SK-N-SH (cell line): ENCODE data around the gene ASCC3. TPM values are rescaled to one million over a fixed set of nuclear protein-coding genes. Genes with fewer than 3 reads are reported as not detected.

Experiments
- CTCF ChIA-PET: fragments of 300-600, 350-600 bp; formaldehyde crosslinking; extraction: SDS; loops from one replicate; lab custom pipeline; 2021; lab: Yijun Ruan, JAX
- POLR2A ChIA-PET: fragments of 350-600 bp; sonication (Branson Sonifier 250); formaldehyde crosslinking; extraction: SDS; loops from one replicate; lab custom pipeline; 2020; ENCODE audit warnings: antibody characterized with exemption, inconsistent platforms; lab: Yijun Ruan, JAX
- DNase-seq: peaks from one replicate; pipeline ENCODE4 v3.0.0; 2012
- H2AFZ ChIP-seq: fragments of 200-600 bp; sonication (generic); 2 replicates; pipeline ENCODE4 v1.8.1; 2016; ENCODE audit warnings: antibody characterized with exemption, mild to moderate bottlenecking, low read depth
- H3F3A ChIP-seq: fragments of 200-600 bp; sonication (generic); replicated peaks from 2 replicates; pipeline ENCODE3; 2016; ENCODE audit warnings: antibody characterized with exemption, mild to moderate bottlenecking; ENCODE audit not compliant: insufficient read depth
- H3K27ac ChIP-seq, 2 experiments: fragments of 200-500 bp in 1 of 2; fragments of 200-600 bp in 1 of 2; sonication (Bioruptor generic) in 1 of 2; sonication (generic), shearing (Covaris generic) in 1 of 2; 2 replicates each; pipeline versions ENCODE4 v1.5.1 to v1.6.1; 2014 to 2016; ENCODE audit warnings: low read depth in 2 of 2, inconsistent platforms in 1 of 2, low read length in 1 of 2, mild to moderate bottlenecking in 1 of 2, mixed read lengths in 1 of 2
- H3K27me3 ChIP-seq: fragments of 200-600 bp; sonication (generic), shearing (Covaris generic); 2 replicates; pipeline ENCODE4 v1.6.1; 2016; ENCODE audit warnings: mixed run types; ENCODE audit not compliant: insufficient read depth
- H3K36me3 ChIP-seq, 2 experiments: fragments of 200-500 bp in 1 of 2; fragments of 200-600 bp in 1 of 2; sonication (Bioruptor generic) in 1 of 2; sonication (generic) in 1 of 2; replicated peaks in 1 of 2; 2 replicates each; pipeline versions ENCODE3 to v1.5.1; 2014 to 2016; ENCODE audit warnings: low read length in 1 of 2, mild to moderate bottlenecking in 1 of 2; ENCODE audit not compliant: insufficient read depth in 2 of 2, control insufficient read depth in 1 of 2
- H3K4me1 ChIP-seq, 2 experiments: fragments of 200-500 bp in 1 of 2; fragments of 200-600 bp in 1 of 2; sonication (Bioruptor generic) in 1 of 2; sonication (generic), shearing (Covaris generic) in 1 of 2; 2 replicates each; pipeline versions ENCODE4 v1.5.1 to v1.6.1; 2014 to 2016; ENCODE audit warnings: low read depth in 1 of 2, low read length in 1 of 2, mixed run types in 1 of 2; ENCODE audit not compliant: insufficient read depth in 2 of 2, control insufficient read depth in 1 of 2
- H3K4me2 ChIP-seq: fragments of 200-600 bp; sonication (generic), shearing (Covaris generic); 2 replicates; pipeline ENCODE4 v1.6.1; 2017; ENCODE audit warnings: mixed run types
- H3K4me3 ChIP-seq, 2 experiments: fragments of 200-500 bp in 1 of 2; fragments of 200-600 bp in 1 of 2; sonication (Bioruptor generic) in 1 of 2; sonication (generic), shearing (Covaris generic) in 1 of 2; 2 replicates each; pipeline versions ENCODE4 v1.5.1 to v1.8.1; 2014 to 2016; ENCODE audit warnings: low read depth in 2 of 2, inconsistent platforms in 1 of 2, low read length in 1 of 2, mild to moderate bottlenecking in 1 of 2, mixed read lengths in 1 of 2, moderate library complexity in 1 of 2
- H3K79me2 ChIP-seq: fragments of 200-600 bp; sonication (generic); 2 replicates; pipeline ENCODE4 v1.8.1; 2017; ENCODE audit warnings: mild to moderate bottlenecking; ENCODE audit not compliant: insufficient read depth
- H3K9ac ChIP-seq: fragments of 200-600 bp; sonication (generic); 2 replicates; pipeline ENCODE4 v1.6.1; 2017; ENCODE audit warnings: mixed run types
- H3K9me2 ChIP-seq: fragments of 200-600 bp; sonication (generic); 2 replicates; pipeline ENCODE4 v1.6.1; 2017; ENCODE audit warnings: mixed run types
- H3K9me3 ChIP-seq: fragments of 200-600 bp; sonication (generic); 2 replicates; pipeline ENCODE4 v1.6.1; 2017; ENCODE audit warnings: mixed run types, mild to moderate bottlenecking, moderate library complexity
- H4K20me1 ChIP-seq: fragments of 200-600 bp; sonication (generic); 2 replicates; pipeline ENCODE4 v1.6.1; 2017; ENCODE audit warnings: mild to moderate bottlenecking, mixed run types; ENCODE audit not compliant: insufficient read depth
- CHD2 ChIP-seq: fragments of 150-350 bp; IDR thresholded peaks from 2 replicates; pipeline ENCODE4 v1.6.1; 2018; ENCODE audit warnings: low read length; ENCODE audit not compliant: partially characterized antibody
- EP300 ChIP-seq, 2 experiments: IDR thresholded peaks; 2 replicates each; pipeline versions ENCODE4 v1.4.0 to v1.6.1; 2012; ENCODE audit warnings: borderline replicate concordance in 1 of 2, low read depth in 1 of 2, low read length in 1 of 2
- EZH2phosphoT487 ChIP-seq: fragments of 200-600 bp; sonication (generic); IDR thresholded peaks from 2 replicates; pipeline ENCODE4 v1.6.1; 2017; ENCODE audit warnings: low read depth, mixed run types, mild to moderate bottlenecking, antibody characterized with exemption, moderate library complexity, borderline replicate concordance
- FOXJ3 ChIP-seq: sonication (generic); formaldehyde crosslinking; IDR thresholded peaks from 2 replicates; pipeline ENCODE4 v1.5.1; 2020; ENCODE audit warnings: mild to moderate bottlenecking, missing genetic modification reagents
- GABPA ChIP-seq: IDR thresholded peaks from 2 replicates; pipeline ENCODE4 v1.4.0; 2012; ENCODE audit warnings: low read depth, mild to moderate bottlenecking
- IRF3 ChIP-seq: fragments of 150-350 bp; IDR thresholded peaks from 2 replicates; pipeline ENCODE4 v1.6.1; 2016; ENCODE audit warnings: mild to moderate bottlenecking, low read depth, low read length
- MXI1 ChIP-seq: IDR thresholded peaks from 2 replicates; pipeline ENCODE4 v1.6.1; 2012; ENCODE audit warnings: mild to moderate bottlenecking, low read depth, low read length, improper control_type of control experiment
- POLR2AphosphoS5 ChIP-seq: IDR thresholded peaks from 2 replicates; pipeline ENCODE4 v1.6.1; 2012; ENCODE audit warnings: low read depth, low read length
- WGBS: methylation state at CpG from one replicate; pipeline ENCODE4 v1.1.6; 2017; ENCODE audit warnings: low lambda C conversion rate; 5-methylcytosine and 5-hydroxymethylcytosine counted together
- polyA plus RNA-seq, 3 experiments: library from polyadenylated mRNA; depleted of rRNA; stranded (reverse); fragments of >200 nt; gene quantifications; 2 replicates each; pipeline ENCODE4 v1.2.3, GENCODE V29; 2012
- TF ChIP-seq, protein P1 (sequence below): IDR thresholded peaks from 2 replicates; pipeline ENCODE4 v1.4.0; 2012; ENCODE audit warnings: low read depth, borderline replicate concordance
- TF ChIP-seq, protein P2 (sequence below): IDR thresholded peaks from 2 replicates; pipeline ENCODE4 v1.4.0; 2012; ENCODE audit warnings: low read depth, borderline replicate concordance
- TF ChIP-seq, protein P3 (sequence below): IDR thresholded peaks from 2 replicates; pipeline ENCODE4; 2012

ASCC3 gene
- polyA plus RNA-seq, 1 of the 3 experiments (the other 2 are of a cell fraction), result 17.9 TPM

DNA sequence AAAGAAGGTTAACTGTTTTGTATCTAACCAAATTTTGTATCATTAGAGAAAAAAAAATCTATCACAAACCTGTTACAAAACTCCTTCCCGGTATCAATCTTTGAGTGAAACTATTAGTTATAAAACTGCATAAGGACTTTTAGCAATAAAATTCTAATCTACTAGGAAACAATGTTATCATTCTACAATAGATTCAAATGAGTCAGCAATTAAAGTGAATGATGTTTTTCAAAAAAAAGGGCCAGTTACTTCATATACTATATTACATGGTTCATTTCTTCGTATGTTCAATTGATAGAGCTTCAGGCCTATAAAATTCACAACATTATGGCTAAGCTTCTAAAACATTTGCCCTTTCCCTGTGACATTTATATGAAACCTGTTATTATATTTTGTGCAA, 15.6 kb downstream of the ASCC3 start (continued):
- TF ChIP-seq, protein P1, sequence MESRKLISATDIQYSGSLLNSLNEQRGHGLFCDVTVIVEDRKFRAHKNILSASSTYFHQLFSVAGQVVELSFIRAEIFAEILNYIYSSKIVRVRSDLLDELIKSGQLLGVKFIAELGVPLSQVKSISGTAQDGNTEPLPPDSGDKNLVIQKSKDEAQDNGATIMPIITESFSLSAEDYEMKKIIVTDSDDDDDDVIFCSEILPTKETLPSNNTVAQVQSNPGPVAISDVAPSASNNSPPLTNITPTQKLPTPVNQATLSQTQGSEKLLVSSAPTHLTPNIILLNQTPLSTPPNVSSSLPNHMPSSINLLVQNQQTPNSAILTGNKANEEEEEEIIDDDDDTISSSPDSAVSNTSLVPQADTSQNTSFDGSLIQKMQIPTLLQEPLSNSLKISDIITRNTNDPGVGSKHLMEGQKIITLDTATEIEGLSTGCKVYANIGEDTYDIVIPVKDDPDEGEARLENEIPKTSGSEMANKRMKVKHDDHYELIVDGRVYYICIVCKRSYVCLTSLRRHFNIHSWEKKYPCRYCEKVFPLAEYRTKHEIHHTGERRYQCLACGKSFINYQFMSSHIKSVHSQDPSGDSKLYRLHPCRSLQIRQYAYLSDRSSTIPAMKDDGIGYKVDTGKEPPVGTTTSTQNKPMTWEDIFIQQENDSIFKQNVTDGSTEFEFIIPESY, result no peak
- TF ChIP-seq EZH2phosphoT487 (no peak), CHD2 (no peak), MXI1 (no peak), GABPA (no peak), IRF3 (no peak), POLR2AphosphoS5 (no peak)
- TF ChIP-seq, protein P2, sequence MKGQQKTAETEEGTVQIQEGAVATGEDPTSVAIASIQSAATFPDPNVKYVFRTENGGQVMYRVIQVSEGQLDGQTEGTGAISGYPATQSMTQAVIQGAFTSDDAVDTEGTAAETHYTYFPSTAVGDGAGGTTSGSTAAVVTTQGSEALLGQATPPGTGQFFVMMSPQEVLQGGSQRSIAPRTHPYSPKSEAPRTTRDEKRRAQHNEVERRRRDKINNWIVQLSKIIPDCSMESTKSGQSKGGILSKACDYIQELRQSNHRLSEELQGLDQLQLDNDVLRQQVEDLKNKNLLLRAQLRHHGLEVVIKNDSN, result no peak

GRCh38 chr6:100862063-100862462, 19.1 kb downstream of the ASCC3 start:
- no peak for DNase-seq
- H3K79me2 ChIP-seq, result peaks cover 21% of the 10 kb centered on the region; the same call in 1 of the 2 replicates
- no peaks in the 10 kb centered on the region for H3K27me3 ChIP-seq
- WGBS, result 94% methylated on average over 2 of the region's 2 CpGs
- H2AFZ ChIP-seq, result no peak overlapping the region
- no peaks in the 10 kb centered on the region for H3F3A ChIP-seq
- peaks cover 67 to 89% of the 10 kb centered on the region in 2 experiments for H3K36me3 ChIP-seq
- no peaks in the 10 kb centered on the region for H3K4me1 ChIP-seq
- TF ChIP-seq EP300 (IDR thresholded peaks at IDR 0.05; ENCODE audit: borderline replicate concordance in 1 of 2, low read depth in 1 of 2, low read length in 1 of 2), result no peak
- no peak for TF ChIP-seq FOXJ3 (CRISPR knock-in tag)
- TF ChIP-seq, protein P3, sequence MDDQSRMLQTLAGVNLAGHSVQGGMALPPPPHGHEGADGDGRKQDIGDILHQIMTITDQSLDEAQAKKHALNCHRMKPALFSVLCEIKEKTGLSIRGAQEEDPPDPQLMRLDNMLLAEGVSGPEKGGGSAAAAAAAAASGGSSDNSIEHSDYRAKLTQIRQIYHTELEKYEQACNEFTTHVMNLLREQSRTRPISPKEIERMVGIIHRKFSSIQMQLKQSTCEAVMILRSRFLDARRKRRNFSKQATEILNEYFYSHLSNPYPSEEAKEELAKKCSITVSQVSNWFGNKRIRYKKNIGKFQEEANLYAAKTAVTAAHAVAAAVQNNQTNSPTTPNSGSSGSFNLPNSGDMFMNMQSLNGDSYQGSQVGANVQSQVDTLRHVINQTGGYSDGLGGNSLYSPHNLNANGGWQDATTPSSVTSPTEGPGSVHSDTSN, result no peak
- H3K27ac ChIP-seq, result no peak overlapping the region
- H3K9me3 ChIP-seq, result no peaks in the 10 kb centered on the region
- no peak overlapping the region for H3K4me2 ChIP-seq
- H4K20me1 ChIP-seq, result no peaks in the 10 kb centered on the region
- ChIA-PET POLR2A (no interaction called here), CTCF (no interaction called here)
- H3K4me3 ChIP-seq, result no peak overlapping the region
- H3K9ac ChIP-seq, result no peak overlapping the region
- no peaks in the 10 kb centered on the region for H3K9me2 ChIP-seq
